SK-N-MC (cell line): ENCODE data around the gene DNMT3B.
A peak's percentile ranks its signal among the peaks of the same experiment; 100 is the strongest.

Experiments used
- EZH2 ChIP-seq: fragments of 200-600 bp; sonication (generic); IDR thresholded peaks from one replicate; pipeline ENCODE4 v1.6.1; 2017; ENCODE audit warnings: antibody characterized with exemption
- FOXP2 ChIP-seq: optimal IDR thresholded peaks from 2 replicates; pipeline ENCODE3; 2011; ENCODE audit warnings: mild to moderate bottlenecking, moderate library complexity; ENCODE audit not compliant: insufficient read depth; ENCODE audit errors: extremely low read length, control extremely low read depth
- POLR2AphosphoS5 ChIP-seq: IDR thresholded peaks from 2 replicates; pipeline ENCODE4 v1.6.1; 2012; ENCODE audit warnings: mild to moderate bottlenecking, low read depth, low read length, borderline replicate concordance

GRCh38 chr20:32819992-32820697, 58.0 kb downstream of the DNMT3B start:
- TF ChIP-seq POLR2AphosphoS5, result peak; percentile 41; the same call in 1 of the 2 replicates
- no peak for TF ChIP-seq EZH2
- TF ChIP-seq FOXP2, result no peak
